ENCODE results near the gene KDF1. TPM values are rescaled to one million over a fixed set of nuclear protein-coding genes. Genes with fewer than 3 reads are reported as not detected.

The KDF1 gene
- total RNA-seq, 2 donors from 2014 or later: 14.0 to 42.8 TPM

- intact Hi-C loops (cut with DNase I): no loop called here
- Histone ChIP-seq H3K27me3 (replicated peaks; ENCODE audit: insufficient read depth) (no peaks in the 10 kb centered on the region), H3K9me3 (no peaks in the 10 kb centered on the region), H3K36me3 (no peaks in the 10 kb centered on the region), H3K4me1 (replicated peaks) (no peaks in the 10 kb centered on the region), H3K27ac (no peak overlapping the region), H3K4me3 (no peak overlapping the region)
- WGBS: 96% methylated on average over 3 of the region's 3 CpGs
- TF ChIP-seq POLR2A (IDR thresholded peaks at IDR 0.05) (no peak), CTCF (IDR thresholded peaks at IDR 0.05) (no peak)
- DNase-seq (ENCODE audit: low spot score): no peak
These were observed 16.6 kb upstream of the KDF1 start for GRCh38 chr1:26976621-26977510.

GRCh38 chr1:26972821-26973220, 12.6 kb upstream of the KDF1 start:
- no peaks in the 10 kb centered on the region for H3K36me3 ChIP-seq
- no peak for TF ChIP-seq POLR2AphosphoS5 (IDR thresholded peaks at IDR 0.05)
- no peak for TF ChIP-seq POLR2A (IDR thresholded peaks at IDR 0.05)
- no peak for TF ChIP-seq CTCF (IDR thresholded peaks at IDR 0.05)
- no peak for DNase-seq (ENCODE audit: low spot score)
- intact Hi-C loops (cut with DNase I): no loop called here
- H3K4me3 ChIP-seq: no peak overlapping the region
- no peaks in the 10 kb centered on the region for H3K9me3 ChIP-seq
- no peaks in the 10 kb centered on the region for H3K4me1 ChIP-seq (replicated peaks)
- whole genome bisulfite sequencing: 93% methylated on average over 4 of the region's 4 CpGs
- H3K27ac ChIP-seq: no peak overlapping the region
- H3K27me3 ChIP-seq (replicated peaks; ENCODE audit: insufficient read depth): no peaks in the 10 kb centered on the region

- TF ChIP-seq POLR2A (IDR thresholded peaks at IDR 0.05) (no peak), POLR2AphosphoS5 (IDR thresholded peaks at IDR 0.05) (no peak), CTCF (IDR thresholded peaks at IDR 0.05) (no peak)
- H3K27me3 ChIP-seq (replicated peaks; ENCODE audit: insufficient read depth): no peaks in the 10 kb centered on the region
- H3K36me3 ChIP-seq: no peaks in the 10 kb centered on the region
- H3K27ac ChIP-seq: no peak overlapping the region
- 59% methylated on average over 6 of the region's 6 CpGs for WGBS
- no peak overlapping the region for H3K4me3 ChIP-seq
- H3K4me1 ChIP-seq (replicated peaks): no peaks in the 10 kb centered on the region
- DNase-seq (ENCODE audit: low spot score): no peak
- no peaks in the 10 kb centered on the region for H3K9me3 ChIP-seq
- intact Hi-C loops (cut with DNase I): no loop called here
These were observed 12.1 kb upstream of the KDF1 start for GRCh38 chr1:26972390-26972789.

GRCh38 chr1:26971590-26971989, 11.3 kb upstream of the KDF1 start:
- H3K36me3 ChIP-seq: no peaks in the 10 kb centered on the region
- no peak for DNase-seq (ENCODE audit: low spot score)
- H3K27me3 ChIP-seq (replicated peaks; ENCODE audit: insufficient read depth): no peaks in the 10 kb centered on the region
- no peaks in the 10 kb centered on the region for H3K9me3 ChIP-seq
- H3K27ac ChIP-seq: no peak overlapping the region
- no peak overlapping the region for H3K4me3 ChIP-seq
- no peak for TF ChIP-seq CTCF (IDR thresholded peaks at IDR 0.05)
- TF ChIP-seq POLR2A (IDR thresholded peaks at IDR 0.05): no peak
- no peak for TF ChIP-seq POLR2AphosphoS5 (IDR thresholded peaks at IDR 0.05)
- H3K4me1 ChIP-seq (replicated peaks): no peaks in the 10 kb centered on the region
- intact Hi-C loops (cut with DNase I): no loop called here
- 66% methylated on average over 3 of the region's 3 CpGs for WGBS

- DNase-seq (ENCODE audit: low spot score): peak; percentile 35
- TF ChIP-seq POLR2AphosphoS5 (IDR thresholded peaks at IDR 0.05) (peak; percentile 29), CTCF (IDR thresholded peaks at IDR 0.05) (no peak), POLR2A (IDR thresholded peaks at IDR 0.05) (peak; percentile 22)
- H3K36me3 ChIP-seq: no peaks in the 10 kb centered on the region
- no peaks in the 10 kb centered on the region for H3K4me1 ChIP-seq (replicated peaks)
- H3K27me3 ChIP-seq (replicated peaks; ENCODE audit: insufficient read depth): no peaks in the 10 kb centered on the region
- no peaks in the 10 kb centered on the region for H3K9me3 ChIP-seq
- intact Hi-C loops (cut with DNase I): no loop called here
- no peak overlapping the region for H3K4me3 ChIP-seq
- WGBS: 54% methylated on average over 7 of the region's 7 CpGs
- H3K27ac ChIP-seq: no peak overlapping the region
These were observed 10.5 kb upstream of the KDF1 start for GRCh38 chr1:26970810-26971209.
